ENCODE measurements around the gene METAP1D.

The METAP1D gene

GRCh38 chr2:172082105-172082943 is 82.6 kb downstream of the METAP1D start:
- no peak for DNase-seq

- no peak for DNase-seq
Measured at GRCh38 chr2:172082944-172083627, 83.3 kb downstream of the METAP1D start.

GRCh38 chr2:172083628-172084394 is 84.1 kb downstream of the METAP1D start:
- DNase-seq, result no peak

GRCh38 chr2:172084395-172084644 is 84.6 kb downstream of the METAP1D start:
- no peak for DNase-seq

GRCh38 chr2:172084645-172085459 is 85.1 kb downstream of the METAP1D start:
- peak; percentile 45 for DNase-seq

GRCh38 chr2:172085460-172086159 is 85.9 kb downstream of the METAP1D start, which contains the start of gene DLX1:
Gene DLX1, plus strand, starts transcription at chr2:172085507. Its CDS starts 171 bp downstream, at chr2:172085678.
- no peak for DNase-seq

- DNase-seq, result peak; percentile 64
Measured at GRCh38 chr2:172086241-172087206, 86.8 kb downstream of the METAP1D start.

- no peak for DNase-seq
Measured at GRCh38 chr2:172087207-172087779, 87.5 kb downstream of the METAP1D start.

- no peak for DNase-seq
Measured at GRCh38 chr2:172087780-172088244, 88.1 kb downstream of the METAP1D start.

- no peak for DNase-seq
Measured at GRCh38 chr2:172088245-172089004, 88.7 kb downstream of the METAP1D start.

GRCh38 chr2:172089005-172089504 is 89.3 kb downstream of the METAP1D start:
- DNase-seq, result no peak

- no peak for DNase-seq
Measured at GRCh38 chr2:172089633-172090032, 89.9 kb downstream of the METAP1D start.

GRCh38 chr2:172090044-172090961 is 90.5 kb downstream of the METAP1D start:
- no peak for DNase-seq

- no peak for DNase-seq
Measured at GRCh38 chr2:172091000-172091641, 91.4 kb downstream of the METAP1D start.

GRCh38 chr2:172091761-172092566 is 92.2 kb downstream of the METAP1D start:
- DNase-seq, result no peak

GRCh38 chr2:172092716-172093415 is 93.1 kb downstream of the METAP1D start:
- DNase-seq, result no peak

All from activated naive CD4-positive, alpha-beta T cell treated with anti-CD3 and anti-CD28 coated beads, Interleukin-2, amount 50 U/mL, for 16 hours (primary cell).